ENCODE data around the gene HMHB1.
"Not testable (repeated sequence)": the region's sequence is repeated elsewhere in the genome, so short reads cannot be mapped to it uniquely, and the experiment has no call there.

HMHB1 gene

GRCh38 chr5:143801252-143801939, 10.6 kb upstream of the HMHB1 start:
- no peak for TF ChIP-seq CTCF (IDR thresholded peaks at IDR 0.05; ENCODE audit: insufficient read depth, missing control alignments)
- FAIRE-seq (no peak), DNase-seq (ENCODE audit: insufficient read length, low spot score) (no peak)

- no peak for FAIRE-seq
- TF ChIP-seq CTCF (IDR thresholded peaks at IDR 0.05; ENCODE audit: insufficient read depth, missing control alignments) = no peak
- no peak for DNase-seq (ENCODE audit: insufficient read length, low spot score)
These were observed 6.1 kb upstream of the HMHB1 start for GRCh38 chr5:143805861-143806260.

GRCh38 chr5:143806579-143806978, 5.4 kb upstream of the HMHB1 start:
- no peak for DNase-seq (ENCODE audit: insufficient read length, low spot score)
- no peak for TF ChIP-seq CTCF (IDR thresholded peaks at IDR 0.05; ENCODE audit: insufficient read depth, missing control alignments)
- FAIRE-seq = no peak

GRCh38 chr5:143807401-143807800, 4.6 kb upstream of the HMHB1 start:
- FAIRE-seq = no peak
- DNase-seq (ENCODE audit: insufficient read length, low spot score) = no peak
- no peak for TF ChIP-seq CTCF (IDR thresholded peaks at IDR 0.05; ENCODE audit: insufficient read depth, missing control alignments)

- FAIRE-seq; DNase-seq (ENCODE audit: insufficient read length, low spot score): not testable (repeated sequence)
These were observed 4.4 kb downstream of the HMHB1 start for GRCh38 chr5:143816370-143816769.

GRCh38 chr5:143819716-143820115, 7.8 kb downstream of the HMHB1 start:
- no peak for FAIRE-seq
- TF ChIP-seq CTCF (IDR thresholded peaks at IDR 0.05; ENCODE audit: insufficient read depth, missing control alignments) = no peak
- DNase-seq (ENCODE audit: insufficient read length, low spot score) = no peak

GRCh38 chr5:143820451-143820850, 8.5 kb downstream of the HMHB1 start:
- FAIRE-seq (no peak), DNase-seq (ENCODE audit: insufficient read length, low spot score) (no peak)

More at GRCh38 chr5:143820451-143820850, 8.5 kb downstream of the HMHB1 start:
- no peak for TF ChIP-seq CTCF (IDR thresholded peaks at IDR 0.05; ENCODE audit: insufficient read depth, missing control alignments)

All from D721Med (cell line).